Osteocyte (in vitro differentiated cells): Measurements from ENCODE around the gene ZNF789. TPM values are rescaled to one million over a fixed set of nuclear protein-coding genes. Genes with fewer than 3 reads are reported as not detected.
A peak's percentile ranks its signal among the peaks of the same experiment; 100 is the strongest.

ENCODE experiments used
- DNase-seq: peaks from one replicate; pipeline ENCODE4 v3.0.0; 2021; ENCODE audit warnings: mixed read lengths; ENCODE audit not compliant: unreplicated experiment; ENCODE audit errors: extremely low spot score
- H3K27ac Mint-ChIP-seq: one replicate; pipeline ENCODE4 v1.8.0; 2021; ENCODE audit warnings: mild to moderate bottlenecking, mixed read lengths; ENCODE audit not compliant: unreplicated experiment
- H3K27me3 Mint-ChIP-seq: one replicate; pipeline ENCODE4 v1.8.0; 2021; ENCODE audit warnings: mixed read lengths; ENCODE audit not compliant: unreplicated experiment
- H3K36me3 Mint-ChIP-seq: one replicate; pipeline ENCODE4 v1.8.0; 2021; ENCODE audit warnings: mixed read lengths; ENCODE audit not compliant: unreplicated experiment
- H3K4me1 Mint-ChIP-seq: one replicate; pipeline ENCODE4 v1.8.0; 2021; ENCODE audit warnings: mixed read lengths; ENCODE audit not compliant: unreplicated experiment
- H3K4me3 Mint-ChIP-seq: one replicate; pipeline ENCODE4 v1.8.0; 2021; ENCODE audit warnings: mild to moderate bottlenecking, moderate library complexity, mixed read lengths; ENCODE audit not compliant: unreplicated experiment
- H3K9me3 Mint-ChIP-seq: one replicate; pipeline ENCODE4 v1.8.0; 2021; ENCODE audit warnings: mixed read lengths; ENCODE audit not compliant: unreplicated experiment
- total RNA-seq: library from RNA; stranded (reverse); gene quantifications from 2 replicates; pipeline ENCODE4 v1.2.1, GENCODE V29; 2021
- TF ChIP-seq, protein P1 (sequence below): fragments of 200-600 bp; sonication (generic); IDR thresholded peaks from 2 replicates; pipeline ENCODE4 v1.5.0; 2021; ENCODE audit warnings: antibody characterized with exemption, mild to moderate bottlenecking, moderate library complexity

Gene ZNF789
- total RNA-seq, 1 donor from 2014 or later = 8.4 TPM

DNA sequence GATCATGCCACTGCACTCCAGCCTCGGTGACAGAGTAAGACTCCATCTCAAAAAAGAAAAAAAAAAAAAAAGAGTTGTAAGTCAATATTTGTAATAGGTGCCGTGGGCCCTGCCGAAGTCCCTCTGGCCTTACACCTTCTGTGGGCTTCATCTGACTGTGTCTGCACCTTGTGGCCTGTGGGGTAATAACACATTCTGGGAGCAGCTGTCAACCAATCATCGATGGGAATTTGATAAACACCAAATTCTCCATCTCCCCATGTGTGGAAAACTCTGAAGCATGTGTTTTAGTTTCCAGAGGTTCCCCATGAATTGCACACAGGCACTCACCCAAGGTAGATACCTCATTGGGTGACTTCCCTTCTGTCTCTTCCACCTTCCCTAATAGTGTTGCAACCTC is 16.5 kb downstream of the ZNF789 start:
- H3K27ac Mint-ChIP-seq = no peak overlapping the region
- TF ChIP-seq, protein P1, sequence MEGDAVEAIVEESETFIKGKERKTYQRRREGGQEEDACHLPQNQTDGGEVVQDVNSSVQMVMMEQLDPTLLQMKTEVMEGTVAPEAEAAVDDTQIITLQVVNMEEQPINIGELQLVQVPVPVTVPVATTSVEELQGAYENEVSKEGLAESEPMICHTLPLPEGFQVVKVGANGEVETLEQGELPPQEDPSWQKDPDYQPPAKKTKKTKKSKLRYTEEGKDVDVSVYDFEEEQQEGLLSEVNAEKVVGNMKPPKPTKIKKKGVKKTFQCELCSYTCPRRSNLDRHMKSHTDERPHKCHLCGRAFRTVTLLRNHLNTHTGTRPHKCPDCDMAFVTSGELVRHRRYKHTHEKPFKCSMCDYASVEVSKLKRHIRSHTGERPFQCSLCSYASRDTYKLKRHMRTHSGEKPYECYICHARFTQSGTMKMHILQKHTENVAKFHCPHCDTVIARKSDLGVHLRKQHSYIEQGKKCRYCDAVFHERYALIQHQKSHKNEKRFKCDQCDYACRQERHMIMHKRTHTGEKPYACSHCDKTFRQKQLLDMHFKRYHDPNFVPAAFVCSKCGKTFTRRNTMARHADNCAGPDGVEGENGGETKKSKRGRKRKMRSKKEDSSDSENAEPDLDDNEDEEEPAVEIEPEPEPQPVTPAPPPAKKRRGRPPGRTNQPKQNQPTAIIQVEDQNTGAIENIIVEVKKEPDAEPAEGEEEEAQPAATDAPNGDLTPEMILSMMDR = no peak
- peaks cover 28% of the 10 kb centered on the region for H3K36me3 Mint-ChIP-seq
- no peaks in the 10 kb centered on the region for H3K27me3 Mint-ChIP-seq
- H3K9me3 Mint-ChIP-seq = peaks cover 5% of the 10 kb centered on the region
- H3K4me1 Mint-ChIP-seq = no peaks in the 10 kb centered on the region
- no peak overlapping the region for H3K4me3 Mint-ChIP-seq
- DNase-seq = no peak

DNA sequence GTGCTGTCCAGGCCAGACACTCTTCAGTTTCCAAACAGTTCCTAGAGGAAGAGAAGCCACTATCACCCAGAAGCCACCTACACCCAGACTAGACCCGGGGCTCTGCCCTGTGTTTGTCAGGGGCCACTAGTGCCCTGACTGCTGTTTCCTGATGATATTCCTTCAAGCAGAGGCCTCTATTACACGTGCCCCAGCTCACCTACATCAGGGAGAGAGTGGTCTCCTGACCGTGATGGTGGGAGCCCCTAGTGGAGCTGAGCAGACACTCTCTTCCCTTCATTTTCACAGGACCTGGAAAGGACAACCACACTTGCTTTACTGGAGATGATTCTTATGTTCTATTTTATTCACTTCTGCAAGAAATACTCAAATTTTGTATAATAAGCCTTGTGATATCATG is 18.2 kb downstream of the ZNF789 start:
- Mint-ChIP-seq H3K9me3 (peaks cover 5% of the 10 kb centered on the region), H3K4me3 (no peak overlapping the region), H3K27me3 (no peaks in the 10 kb centered on the region), H3K36me3 (peaks cover 36% of the 10 kb centered on the region), H3K27ac (no peak overlapping the region), H3K4me1 (no peaks in the 10 kb centered on the region)
- TF ChIP-seq, protein P1 = no peak
- DNase-seq = no peak

DNA sequence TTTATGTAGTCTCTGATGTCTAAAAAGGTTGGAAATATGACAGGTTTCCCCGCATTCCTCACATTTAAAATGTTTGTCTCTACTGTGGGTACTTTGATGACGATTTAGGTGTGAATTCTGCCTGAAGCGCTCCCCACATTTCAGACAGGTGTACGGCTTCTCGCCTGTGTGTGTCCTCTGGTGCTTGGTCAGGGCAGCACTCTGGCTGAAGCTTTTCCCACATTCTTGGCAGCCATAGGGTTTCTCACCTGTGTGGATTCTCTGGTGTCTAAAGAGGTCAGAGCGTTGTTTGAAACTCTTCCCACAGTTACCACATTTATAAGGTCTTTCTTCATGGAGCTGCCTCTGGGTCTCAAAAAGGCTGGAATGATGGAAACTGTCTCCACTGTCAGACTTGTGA is 21.1 kb downstream of the ZNF789 start:
- no peaks in the 10 kb centered on the region for H3K27me3 Mint-ChIP-seq
- TF ChIP-seq, protein P1 = no peak
- DNase-seq = no peak
- H3K9me3 Mint-ChIP-seq = peaks cover 5% of the 10 kb centered on the region
- no peak overlapping the region for H3K27ac Mint-ChIP-seq
- peaks cover 14% of the 10 kb centered on the region for H3K4me1 Mint-ChIP-seq
- H3K36me3 Mint-ChIP-seq = peaks cover 45% of the 10 kb centered on the region
- no peak overlapping the region for H3K4me3 Mint-ChIP-seq

DNA sequence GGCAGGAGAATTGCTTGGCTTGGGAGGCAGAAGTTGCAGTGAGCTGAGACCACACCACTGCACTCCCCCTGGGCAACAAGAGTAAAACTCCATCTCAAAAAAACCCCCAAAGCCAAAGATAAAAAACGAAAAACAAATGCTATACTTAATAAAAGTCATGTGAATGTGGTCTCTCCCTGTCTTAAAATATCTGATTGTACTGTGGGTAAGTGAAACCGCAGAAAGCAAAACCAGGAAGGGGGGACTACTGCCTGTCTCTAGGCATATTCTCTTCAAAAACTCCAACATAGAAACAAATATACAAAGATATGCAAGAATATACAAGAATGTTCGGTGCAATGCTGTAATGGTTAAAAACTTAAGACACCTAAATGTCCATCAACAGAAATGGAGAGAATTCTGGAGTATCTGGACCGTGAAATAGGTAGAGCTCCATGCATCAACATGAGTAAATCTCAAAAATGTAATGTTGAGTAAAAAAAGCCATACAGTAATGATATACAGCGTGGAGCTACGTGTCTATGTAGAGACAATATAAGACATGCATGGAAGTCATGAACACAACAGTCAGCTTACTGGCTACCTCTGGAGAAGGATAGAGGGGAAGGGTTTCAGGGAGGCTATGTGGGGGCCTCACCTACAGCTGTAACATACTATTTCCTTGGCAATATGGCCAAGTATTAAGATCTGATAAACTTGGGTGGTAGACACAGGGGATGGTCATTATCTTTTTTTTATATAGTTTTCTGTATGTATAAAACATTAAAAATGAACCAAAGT is 25.3 kb downstream of the ZNF789 start:
- peaks cover 33% of the 10 kb centered on the region for H3K4me1 Mint-ChIP-seq
- H3K36me3 Mint-ChIP-seq = peaks cover 35% of the 10 kb centered on the region
- no peaks in the 10 kb centered on the region for H3K27me3 Mint-ChIP-seq
- TF ChIP-seq, protein P1 = no peak
- peak overlapping the region; percentile 35 for H3K27ac Mint-ChIP-seq
- peaks cover 5% of the 10 kb centered on the region for H3K9me3 Mint-ChIP-seq
- peak overlapping the region; percentile 100 for H3K4me3 Mint-ChIP-seq
- DNase-seq = no peak

DNA sequence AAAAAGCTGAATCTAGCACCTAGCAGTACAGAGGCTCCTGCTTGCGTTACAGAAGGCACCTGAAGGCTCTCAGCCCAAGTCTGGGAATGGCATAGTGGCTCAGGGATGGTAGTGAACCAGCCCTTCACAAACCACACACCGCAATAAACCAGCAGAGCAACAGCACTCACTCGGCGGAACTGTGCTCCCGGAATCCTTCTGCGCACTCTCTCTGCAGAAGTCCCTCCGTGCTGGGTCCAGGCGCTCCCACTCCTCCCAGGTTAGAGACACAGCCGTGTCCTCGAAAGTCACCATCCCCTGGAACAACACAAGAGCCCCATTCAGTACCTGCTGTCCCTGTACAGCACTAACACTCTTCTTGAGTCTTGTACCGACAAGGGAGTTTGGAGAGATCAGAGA is 25.9 kb downstream of the ZNF789 start:
- TF ChIP-seq, protein P1 = no peak
- peaks cover 33% of the 10 kb centered on the region for H3K4me1 Mint-ChIP-seq

More for the DNA sequence above, 25.9 kb downstream of the ZNF789 start:
- Mint-ChIP-seq H3K9me3 (peaks cover 4% of the 10 kb centered on the region), H3K4me3 (peak overlapping the region; percentile 100), H3K27ac (peak overlapping the region; percentile 100), H3K36me3 (peaks cover 30% of the 10 kb centered on the region), H3K27me3 (no peaks in the 10 kb centered on the region)
- DNase-seq = no peak
